ENCODE data around the gene COLQ. TPM values are rescaled to one million over a fixed set of nuclear protein-coding genes. Genes with fewer than 3 reads are reported as not detected.

Gene COLQ
- 1.5 and 2.8 TPM in 2 replicates for total RNA-seq (ENCODE audit: low replicate concordance)

- Histone ChIP-seq H3K79me2 (ENCODE audit: low read depth) (no peaks in the 10 kb centered on the region), H3K9ac (no peak within 1 kb of the TSS), H3K36me3 (no peaks in the 10 kb centered on the region), H3K9me3 (ENCODE audit: low read depth) (no peaks in the 10 kb centered on the region), H4K20me1 (ENCODE audit: low read depth) (no peaks in the 10 kb centered on the region), H2AFZ (replicated peaks) (no peak within 1 kb of the TSS), H3K4me3 (no peak within 1 kb of the TSS), H3K4me2 (no peak within 1 kb of the TSS), H3K27ac (no peak within 1 kb of the TSS), H3K4me1 (peaks cover 4% of the 10 kb centered on the region), H3K27me3 (peaks cover 6% of the 10 kb centered on the region), H3F3A (ENCODE audit: low read depth) (no peaks in the 10 kb centered on the region)
- Mint-ChIP-seq H3K4me1 (peaks cover 18% of the 10 kb centered on the region), H3K9me3 (no peaks in the 10 kb centered on the region), H3K27ac (no peak within 1 kb of the TSS), H3K4me3 (no peak within 1 kb of the TSS), H3K27me3 (ENCODE audit: insufficient read depth, low read depth) (no peaks in the 10 kb centered on the region), H3K36me3 (no peaks in the 10 kb centered on the region)
- DNase-seq (ENCODE audit: low spot score) = peak; percentile 23
- TF ChIP-seq EZH2phosphoT487 (IDR thresholded peaks at IDR 0.05) = no peak
- TF ChIP-seq CTCF (IDR thresholded peaks at IDR 0.05) = no peak
- no peak for TF ChIP-seq EZH2 (IDR thresholded peaks at IDR 0.05)
Measured at GRCh38 chr3:15521573-15521965, at the start of gene COLQ. Gene COLQ, minus strand, starts transcription at chr3:15521706. Its CDS starts 81 bp downstream, at chr3:15521625.

- Histone ChIP-seq H3K27ac (no peak overlapping the region), H3K27me3 (no peaks in the 10 kb centered on the region), H3K4me2 (no peak overlapping the region), H3K9ac (no peak overlapping the region), H3K9me3 (ENCODE audit: low read depth) (no peaks in the 10 kb centered on the region), H3K4me3 (no peak overlapping the region), H3K79me2 (ENCODE audit: low read depth) (no peaks in the 10 kb centered on the region), H3K4me1 (peaks cover 13% of the 10 kb centered on the region), H3F3A (ENCODE audit: low read depth) (peaks cover 17% of the 10 kb centered on the region), H4K20me1 (ENCODE audit: low read depth) (no peaks in the 10 kb centered on the region), H2AFZ (replicated peaks) (no peak overlapping the region), H3K36me3 (peaks cover 5% of the 10 kb centered on the region)
- H3K27me3 Mint-ChIP-seq (ENCODE audit: insufficient read depth, low read depth) = peaks cover 4% of the 10 kb centered on the region
- TF ChIP-seq CTCF (IDR thresholded peaks at IDR 0.05) (no peak), EZH2phosphoT487 (IDR thresholded peaks at IDR 0.05) (no peak), EZH2 (IDR thresholded peaks at IDR 0.05) (no peak)
- no peak overlapping the region for H3K27ac Mint-ChIP-seq
- no peaks in the 10 kb centered on the region for H3K9me3 Mint-ChIP-seq
- H3K4me1 Mint-ChIP-seq = no peaks in the 10 kb centered on the region
- DNase-seq (ENCODE audit: low spot score) = no peak
- H3K36me3 Mint-ChIP-seq = peaks cover 14% of the 10 kb centered on the region
- no peak overlapping the region for H3K4me3 Mint-ChIP-seq
Measured at GRCh38 chr3:15563190-15563589, 41.7 kb upstream of the COLQ start.

DNA sequence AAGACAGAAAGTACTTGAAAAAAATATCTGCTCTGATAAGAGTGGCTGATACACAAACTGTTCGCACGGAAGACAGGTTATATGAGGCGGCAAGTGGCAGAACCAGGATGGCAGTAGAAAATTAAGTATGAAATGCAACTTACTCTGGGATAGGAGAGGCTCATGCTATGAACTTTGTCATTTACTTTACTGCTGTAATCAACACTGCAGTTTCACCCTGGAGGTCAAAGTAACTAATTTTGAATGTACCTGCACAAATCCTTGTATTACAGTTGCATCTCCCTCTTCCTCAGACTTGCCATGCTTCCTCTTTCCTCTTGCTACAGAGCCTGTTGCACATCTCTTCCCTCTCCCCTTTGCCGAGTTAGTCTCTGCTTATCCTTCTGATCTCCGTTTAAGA is 41.1 kb upstream of the COLQ start:
- Mint-ChIP-seq H3K4me1 (no peaks in the 10 kb centered on the region), H3K9me3 (no peaks in the 10 kb centered on the region), H3K36me3 (peaks cover 10% of the 10 kb centered on the region), H3K27ac (no peak overlapping the region), H3K4me3 (no peak overlapping the region), H3K27me3 (ENCODE audit: insufficient read depth, low read depth) (peaks cover 4% of the 10 kb centered on the region)
- H3K79me2 ChIP-seq (ENCODE audit: low read depth) = no peaks in the 10 kb centered on the region
- peaks cover 13% of the 10 kb centered on the region for H3K4me1 ChIP-seq
- H3K4me3 ChIP-seq = no peak overlapping the region
- H3K9me3 ChIP-seq (ENCODE audit: low read depth) = no peaks in the 10 kb centered on the region
- peaks cover 2% of the 10 kb centered on the region for H3K36me3 ChIP-seq
- H3K9ac ChIP-seq = no peak overlapping the region
- DNase-seq (ENCODE audit: low spot score) = no peak
- H2AFZ ChIP-seq (replicated peaks) = no peak overlapping the region
- no peak overlapping the region for H3K4me2 ChIP-seq
- TF ChIP-seq EZH2phosphoT487 (IDR thresholded peaks at IDR 0.05) (no peak), EZH2 (IDR thresholded peaks at IDR 0.05) (no peak), CTCF (IDR thresholded peaks at IDR 0.05) (no peak)
- H4K20me1 ChIP-seq (ENCODE audit: low read depth) = no peaks in the 10 kb centered on the region
- peaks cover 17% of the 10 kb centered on the region for H3F3A ChIP-seq (ENCODE audit: low read depth)
- no peaks in the 10 kb centered on the region for H3K27me3 ChIP-seq
- no peak overlapping the region for H3K27ac ChIP-seq

Data from neural progenitor cell (in vitro differentiated cells).